ENCODE results near the gene TMEM273.

- TF ChIP-seq, protein P1, sequence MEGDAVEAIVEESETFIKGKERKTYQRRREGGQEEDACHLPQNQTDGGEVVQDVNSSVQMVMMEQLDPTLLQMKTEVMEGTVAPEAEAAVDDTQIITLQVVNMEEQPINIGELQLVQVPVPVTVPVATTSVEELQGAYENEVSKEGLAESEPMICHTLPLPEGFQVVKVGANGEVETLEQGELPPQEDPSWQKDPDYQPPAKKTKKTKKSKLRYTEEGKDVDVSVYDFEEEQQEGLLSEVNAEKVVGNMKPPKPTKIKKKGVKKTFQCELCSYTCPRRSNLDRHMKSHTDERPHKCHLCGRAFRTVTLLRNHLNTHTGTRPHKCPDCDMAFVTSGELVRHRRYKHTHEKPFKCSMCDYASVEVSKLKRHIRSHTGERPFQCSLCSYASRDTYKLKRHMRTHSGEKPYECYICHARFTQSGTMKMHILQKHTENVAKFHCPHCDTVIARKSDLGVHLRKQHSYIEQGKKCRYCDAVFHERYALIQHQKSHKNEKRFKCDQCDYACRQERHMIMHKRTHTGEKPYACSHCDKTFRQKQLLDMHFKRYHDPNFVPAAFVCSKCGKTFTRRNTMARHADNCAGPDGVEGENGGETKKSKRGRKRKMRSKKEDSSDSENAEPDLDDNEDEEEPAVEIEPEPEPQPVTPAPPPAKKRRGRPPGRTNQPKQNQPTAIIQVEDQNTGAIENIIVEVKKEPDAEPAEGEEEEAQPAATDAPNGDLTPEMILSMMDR (IDR thresholded peaks at IDR 0.05 in 2 of 3, conservative IDR thresholded peaks at IDR 0.05 in 1 of 3; ENCODE audit: control insufficient read depth in 2 of 3, extremely low read depth in 1 of 3, insufficient read depth in 1 of 3, low read depth in 3 of 3, low read length in 3 of 3): no peak
- TF ChIP-seq ESRRA (IDR thresholded peaks at IDR 0.05; ENCODE audit: low read length) (no peak), RCOR1 (conservative IDR thresholded peaks at IDR 0.05; ENCODE audit: low read depth, low read length) (no peak), HDAC6 (IDR thresholded peaks at IDR 0.05; ENCODE audit: unreplicated experiment) (no peak), EZH2 (IDR thresholded peaks at IDR 0.05; ENCODE audit: borderline replicate concordance, control insufficient read depth, low read depth, low read length) (no peak)
Observed at GRCh38 chr10:49157229-49157628, 31.0 kb downstream of the TMEM273 start.

Data from GM12878 (cell line).